Neural cell (in vitro differentiated cells): Measurements from ENCODE around the gene OVOL1. TPM values are rescaled to one million over a fixed set of nuclear protein-coding genes. Genes with fewer than 3 reads are reported as not detected.

Source experiments
- H2AFZ ChIP-seq: fragments of 200-600, 300-800 bp; sonication (generic), shearing (Covaris generic); 2 replicates; pipeline ENCODE4 v1.6.0; 2014; ENCODE audit warnings: low read depth, mild to moderate bottlenecking, antibody characterized with exemption, low read length, moderate library complexity
- H3F3A ChIP-seq: fragments of 200-600 bp; shearing (Covaris generic); 2 replicates; pipeline ENCODE4 v1.6.1; 2016; ENCODE audit warnings: mild to moderate bottlenecking, moderate library complexity, mixed read lengths, antibody characterized with exemption, low read length; ENCODE audit not compliant: insufficient read depth, poor library complexity, severe bottlenecking
- H3K27ac ChIP-seq: fragments of 200-600, 300-800 bp; sonication (generic), shearing (Covaris generic); 2 replicates; pipeline ENCODE4 v1.5.1; 2014; ENCODE audit warnings: mild to moderate bottlenecking, low read length, moderate library complexity
- H3K27me3 ChIP-seq: fragments of 300-800, 200-600 bp; sonication (generic), shearing (Covaris generic); 2 replicates; pipeline ENCODE4 v1.6.0; 2014; ENCODE audit warnings: mild to moderate bottlenecking, low read depth, low read length, moderate library complexity; ENCODE audit not compliant: insufficient read depth
- H3K36me3 ChIP-seq: fragments of 300-800, 200-600 bp; sonication (generic), shearing (Covaris generic); 2 replicates; pipeline ENCODE4 v1.5.1; 2014; ENCODE audit warnings: mild to moderate bottlenecking, antibody characterized with exemption, low read length, moderate library complexity; ENCODE audit not compliant: insufficient read depth
- H3K4me2 ChIP-seq: fragments of 300-800, 200-600 bp; sonication (generic), shearing (Covaris generic); 2 replicates; pipeline ENCODE4 v1.6.0; 2014; ENCODE audit warnings: mild to moderate bottlenecking, low read length
- H3K4me3 ChIP-seq: fragments of 300-800, 200-600 bp; sonication (generic), shearing (Covaris generic); 2 replicates; pipeline ENCODE4 v1.5.1; 2014; ENCODE audit warnings: mild to moderate bottlenecking, low read length, moderate library complexity
- H3K79me2 ChIP-seq: fragments of 200-600 bp; shearing (Covaris generic); replicated peaks from 2 replicates; pipeline ENCODE4 v1.6.0; 2014; ENCODE audit warnings: mild to moderate bottlenecking, low read length, moderate library complexity; ENCODE audit not compliant: insufficient read depth
- H3K9ac ChIP-seq: fragments of 300-800, 200-600 bp; sonication (generic), shearing (Covaris generic); 2 replicates; pipeline ENCODE4 v1.6.1; 2016; ENCODE audit warnings: mild to moderate bottlenecking, low read length, mixed read lengths
- H3K9me2 ChIP-seq: fragments of 200-600 bp; shearing (Covaris generic); 2 replicates; pipeline ENCODE4 v1.6.1; 2016; ENCODE audit warnings: mild to moderate bottlenecking, low read length, mixed read lengths; ENCODE audit not compliant: insufficient read depth
- H3K9me3 ChIP-seq: fragments of 200-600, 300-800 bp; sonication (generic), shearing (Covaris generic); 2 replicates; pipeline ENCODE4 v1.6.1; 2016; ENCODE audit warnings: mild to moderate bottlenecking, mixed run types, low read length, moderate library complexity, mixed read lengths
- H4K20me1 ChIP-seq: fragments of 200-600 bp; shearing (Covaris generic); 2 replicates; pipeline ENCODE4 v1.6.1; 2016; ENCODE audit warnings: mild to moderate bottlenecking, mixed run types; ENCODE audit not compliant: insufficient read depth
- CTCF ChIP-seq: fragments of 450-650 bp; IDR thresholded peaks from 2 replicates; pipeline ENCODE4 v1.5.1; 2014; ENCODE audit warnings: antibody characterized with exemption, mild to moderate bottlenecking, moderate library complexity; ENCODE audit not compliant: poor library complexity, severe bottlenecking
- EP300 ChIP-seq: fragments of 450-650 bp; conservative IDR thresholded peaks from 2 replicates; pipeline ENCODE4 v1.6.1; 2014; ENCODE audit warnings: antibody characterized with exemption, mild to moderate bottlenecking, moderate library complexity; ENCODE audit not compliant: poor library complexity, severe bottlenecking
- EZH2 ChIP-seq: fragments of 200-600, 300-800 bp; shearing (Covaris generic), sonication (generic); IDR thresholded peaks from 2 replicates; pipeline ENCODE4 v1.6.1; 2014; ENCODE audit warnings: antibody characterized with exemption, low read length, borderline replicate concordance, mild to moderate bottlenecking; ENCODE audit not compliant: insufficient read depth, poor library complexity, severe bottlenecking
- MXI1 ChIP-seq: fragments of 450-650 bp; conservative IDR thresholded peaks from 2 replicates; pipeline ENCODE4 v1.6.1; 2014; ENCODE audit warnings: antibody characterized with exemption, mild to moderate bottlenecking; ENCODE audit not compliant: poor library complexity, severe bottlenecking
- POLR2AphosphoS5 ChIP-seq: IDR thresholded peaks from 2 replicates; pipeline ENCODE4 v1.6.1; 2012
- RAD21 ChIP-seq: fragments of 450-650 bp; conservative IDR thresholded peaks from 2 replicates; pipeline ENCODE4 v1.6.1; 2014; ENCODE audit warnings: antibody characterized with exemption, mild to moderate bottlenecking, moderate library complexity
- SMC3 ChIP-seq: fragments of 450-650 bp; conservative IDR thresholded peaks from 2 replicates; pipeline ENCODE4 v1.6.1; 2014; ENCODE audit warnings: antibody characterized with exemption, mild to moderate bottlenecking, moderate library complexity; ENCODE audit not compliant: poor library complexity
- TAF1 ChIP-seq: IDR thresholded peaks from 2 replicates; pipeline ENCODE4 v1.6.1; 2012; ENCODE audit warnings: low read depth
- polyA plus RNA-seq: library from polyadenylated mRNA; depleted of rRNA; stranded (reverse); fragments of >200 nt; gene quantifications from 2 replicates; pipeline ENCODE4 v1.2.3, GENCODE V29; 2014
- TF ChIP-seq, protein P1 (sequence below): IDR thresholded peaks from 2 replicates; pipeline ENCODE4 v1.6.1; 2012; ENCODE audit warnings: borderline replicate concordance

OVOL1 gene
- polyA plus RNA-seq, 1 donor from 2014 or later: not detected

DNA sequence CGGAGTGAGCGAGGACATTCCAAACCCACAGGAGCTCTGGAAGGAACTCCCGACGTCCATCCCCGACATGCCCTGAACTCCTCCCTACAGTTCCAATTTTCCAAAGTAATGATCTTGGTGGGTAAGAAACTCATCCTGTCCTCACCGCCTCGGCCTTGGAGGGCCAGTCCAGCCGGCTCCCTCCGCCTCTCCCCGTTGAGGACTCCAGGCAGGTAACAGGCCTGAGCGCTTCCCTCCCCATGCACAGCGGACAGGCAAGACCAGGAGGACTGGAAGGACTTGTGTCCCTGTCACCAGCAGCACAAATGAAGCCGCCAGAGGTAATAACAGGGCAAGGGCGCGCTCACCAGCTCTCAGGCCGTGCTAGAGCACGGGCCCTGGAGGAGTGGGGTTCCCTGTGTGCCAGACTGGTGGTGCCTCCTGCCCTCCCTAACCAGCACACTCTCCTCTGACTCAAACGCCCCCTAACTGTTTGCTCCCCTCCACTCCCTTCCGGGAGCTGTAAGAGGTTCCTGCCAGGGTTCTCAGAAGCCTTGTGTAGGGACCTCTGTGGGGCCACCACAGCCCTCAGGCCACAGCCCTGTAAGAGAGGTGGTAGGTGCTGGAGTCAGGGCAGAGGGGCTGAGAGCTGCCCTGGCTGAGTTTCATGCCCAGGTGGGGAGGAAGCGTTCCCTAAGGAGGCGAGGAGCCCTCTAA lies 17.1 kb downstream of the OVOL1 start:
- TF ChIP-seq EP300: no peak
- TF ChIP-seq RAD21: no peak
- TF ChIP-seq MXI1: no peak
- no peak for TF ChIP-seq EZH2
- no peak for TF ChIP-seq CTCF
- H3K4me3 ChIP-seq: no peak overlapping the region

GRCh38 chr11:65806979-65807378 lies 20.1 kb downstream of the OVOL1 start:
- H3K9ac ChIP-seq: no peak overlapping the region

More for the DNA sequence above, 17.1 kb downstream of the OVOL1 start:
- no peak overlapping the region for H3K4me2 ChIP-seq
- no peak overlapping the region for H3K27ac ChIP-seq
- no peak overlapping the region for H2AFZ ChIP-seq
- H3K27me3 ChIP-seq: no peaks in the 10 kb centered on the region
- H3K79me2 ChIP-seq: no peaks in the 10 kb centered on the region
- H4K20me1 ChIP-seq: no peaks in the 10 kb centered on the region
- H3K9ac ChIP-seq: no peak overlapping the region
- H3K9me2 ChIP-seq: no peaks in the 10 kb centered on the region
- H3K9me3 ChIP-seq: no peaks in the 10 kb centered on the region
- H3K36me3 ChIP-seq: no peaks in the 10 kb centered on the region
- no peaks in the 10 kb centered on the region for H3F3A ChIP-seq

More at GRCh38 chr11:65806979-65807378, 20.1 kb downstream of the OVOL1 start:
- H3K9me3 ChIP-seq: no peaks in the 10 kb centered on the region
- H3K27me3 ChIP-seq: no peaks in the 10 kb centered on the region
- H3F3A ChIP-seq: no peaks in the 10 kb centered on the region
- H3K27ac ChIP-seq: no peak overlapping the region
- H3K9me2 ChIP-seq: no peaks in the 10 kb centered on the region
- no peak overlapping the region for H2AFZ ChIP-seq
- no peaks in the 10 kb centered on the region for H3K79me2 ChIP-seq
- H3K36me3 ChIP-seq: no peaks in the 10 kb centered on the region
- H3K4me3 ChIP-seq: no peak overlapping the region
- no peak for TF ChIP-seq SMC3
- TF ChIP-seq TAF1: no peak
- TF ChIP-seq, protein P1, sequence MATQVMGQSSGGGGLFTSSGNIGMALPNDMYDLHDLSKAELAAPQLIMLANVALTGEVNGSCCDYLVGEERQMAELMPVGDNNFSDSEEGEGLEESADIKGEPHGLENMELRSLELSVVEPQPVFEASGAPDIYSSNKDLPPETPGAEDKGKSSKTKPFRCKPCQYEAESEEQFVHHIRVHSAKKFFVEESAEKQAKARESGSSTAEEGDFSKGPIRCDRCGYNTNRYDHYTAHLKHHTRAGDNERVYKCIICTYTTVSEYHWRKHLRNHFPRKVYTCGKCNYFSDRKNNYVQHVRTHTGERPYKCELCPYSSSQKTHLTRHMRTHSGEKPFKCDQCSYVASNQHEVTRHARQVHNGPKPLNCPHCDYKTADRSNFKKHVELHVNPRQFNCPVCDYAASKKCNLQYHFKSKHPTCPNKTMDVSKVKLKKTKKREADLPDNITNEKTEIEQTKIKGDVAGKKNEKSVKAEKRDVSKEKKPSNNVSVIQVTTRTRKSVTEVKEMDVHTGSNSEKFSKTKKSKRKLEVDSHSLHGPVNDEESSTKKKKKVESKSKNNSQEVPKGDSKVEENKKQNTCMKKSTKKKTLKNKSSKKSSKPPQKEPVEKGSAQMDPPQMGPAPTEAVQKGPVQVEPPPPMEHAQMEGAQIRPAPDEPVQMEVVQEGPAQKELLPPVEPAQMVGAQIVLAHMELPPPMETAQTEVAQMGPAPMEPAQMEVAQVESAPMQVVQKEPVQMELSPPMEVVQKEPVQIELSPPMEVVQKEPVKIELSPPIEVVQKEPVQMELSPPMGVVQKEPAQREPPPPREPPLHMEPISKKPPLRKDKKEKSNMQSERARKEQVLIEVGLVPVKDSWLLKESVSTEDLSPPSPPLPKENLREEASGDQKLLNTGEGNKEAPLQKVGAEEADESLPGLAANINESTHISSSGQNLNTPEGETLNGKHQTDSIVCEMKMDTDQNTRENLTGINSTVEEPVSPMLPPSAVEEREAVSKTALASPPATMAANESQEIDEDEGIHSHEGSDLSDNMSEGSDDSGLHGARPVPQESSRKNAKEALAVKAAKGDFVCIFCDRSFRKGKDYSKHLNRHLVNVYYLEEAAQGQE: no peak
- TF ChIP-seq MXI1: no peak
- no peak for TF ChIP-seq EP300
- no peak for TF ChIP-seq EZH2
- no peak for TF ChIP-seq POLR2AphosphoS5
- TF ChIP-seq CTCF: no peak
- no peak for TF ChIP-seq RAD21
- H3K4me2 ChIP-seq: no peak overlapping the region
- H4K20me1 ChIP-seq: no peaks in the 10 kb centered on the region
